H4 (cell line): ENCODE results near the gene PHYKPL. TPM values are rescaled to one million over a fixed set of nuclear protein-coding genes. Genes with fewer than 3 reads are reported as not detected.
"Not testable (repeated sequence)": the region's sequence is repeated elsewhere in the genome, so short reads cannot be mapped to it uniquely, and the experiment has no call there.

ENCODE experiments used
- DNase-seq: peaks from one replicate; pipeline ENCODE4 v3.0.0-alpha.2; 2015; ENCODE audit warnings: low spot score
- total RNA-seq: library from RNA; depleted of rRNA; stranded (reverse); fragments of >200 nt; shearing (Covaris generic); gene quantifications from 2 replicates; pipeline ENCODE4 v1.2.3, GENCODE V29; 2014

PHYKPL gene
- total RNA-seq, 1 experiment from 2014 or later, result 16.3 TPM

- DNase-seq, result no peak
Observed at GRCh38 chr5:178265746-178266145, 33.1 kb upstream of the PHYKPL start.

- DNase-seq, result no peak
Observed at GRCh38 chr5:178264044-178264443, 31.4 kb upstream of the PHYKPL start.

- no peak for DNase-seq
Observed at GRCh38 chr5:178261666-178262600, 29.3 kb upstream of the PHYKPL start.

GRCh38 chr5:178259623-178260536 is 27.3 kb upstream of the PHYKPL start:
- no peak for DNase-seq

GRCh38 chr5:178257650-178258049 is 25.0 kb upstream of the PHYKPL start:
- DNase-seq, result no peak

GRCh38 chr5:178256746-178257145 is 24.1 kb upstream of the PHYKPL start:
- DNase-seq, result no peak

GRCh38 chr5:178253632-178254031 is 21.0 kb upstream of the PHYKPL start:
- DNase-seq, result not testable (repeated sequence)

- DNase-seq, result no peak
Observed at GRCh38 chr5:178252258-178252657, 19.7 kb upstream of the PHYKPL start.

GRCh38 chr5:178250263-178250662 is 17.7 kb upstream of the PHYKPL start:
- no peak for DNase-seq

- peak; percentile 95 for DNase-seq
Observed at GRCh38 chr5:178249191-178249989, 16.8 kb upstream of the PHYKPL start.

GRCh38 chr5:178248750-178249149 is 16.1 kb upstream of the PHYKPL start:
- no peak for DNase-seq

- no peak for DNase-seq
Observed at GRCh38 chr5:178247481-178248456, 15.2 kb upstream of the PHYKPL start.

- DNase-seq, result no peak
Observed at GRCh38 chr5:178246624-178247279, 14.2 kb upstream of the PHYKPL start.

GRCh38 chr5:178245389-178245788 is 12.8 kb upstream of the PHYKPL start:
- DNase-seq, result no peak

- no peak for DNase-seq
Observed at GRCh38 chr5:178244576-178244975, 12.0 kb upstream of the PHYKPL start.

GRCh38 chr5:178242416-178242815 is 9.8 kb upstream of the PHYKPL start:
- DNase-seq, result no peak

- no peak for DNase-seq
Observed at GRCh38 chr5:178241688-178242231, 9.2 kb upstream of the PHYKPL start.

- no peak for DNase-seq
Observed at GRCh38 chr5:178241231-178241663, 8.6 kb upstream of the PHYKPL start.

GRCh38 chr5:178240766-178241165 is 8.2 kb upstream of the PHYKPL start:
- no peak for DNase-seq

GRCh38 chr5:178240341-178240741 is 7.7 kb upstream of the PHYKPL start:
- no peak for DNase-seq
